ENCODE results near the gene MOB1B.
"Not testable (repeated sequence)": the region's sequence is repeated elsewhere in the genome, so short reads cannot be mapped to it uniquely, and the experiment has no call there.

- TF ChIP-seq CTCF (conservative IDR thresholded peaks at IDR 0.05; ENCODE audit: low read depth in 2 of 2); REST (IDR thresholded peaks at IDR 0.05; ENCODE audit: unreplicated experiment): not testable (repeated sequence)
Observed at GRCh38 chr4:70898581-70898980, 3.6 kb upstream of the MOB1B start.

All from GM23338 (cell line).